Lower leg skin (tissue), 3 donors: ENCODE results near the gene BABAM2.

Source experiments
- CTCF ChIP-seq, 3 donors: fragments of 450-650 bp; IDR thresholded peaks; one replicate each; pipeline ENCODE4 v1.5.1; 2016; ENCODE audit warnings: antibody characterized with exemption in 3 of 3, mild to moderate bottlenecking in 3 of 3, moderate library complexity in 2 of 3
- POLR2A ChIP-seq, 2 donors: fragments of 450-650 bp; IDR thresholded peaks; one replicate each; pipeline ENCODE4 v1.6.1; 2016 to 2017; ENCODE audit warnings: antibody characterized with exemption in 2 of 2, mild to moderate bottlenecking in 1 of 2, moderate library complexity in 1 of 2

GRCh38 chr2:27956888-27957287, 66.4 kb downstream of the BABAM2 start:
- TF ChIP-seq CTCF (IDR thresholded peaks at IDR 0.05) (no peak), POLR2A (IDR thresholded peaks at IDR 0.05) (no peak)
